Stomach (tissue), 9 donors: ENCODE data around the gene MPIG6B. TPM values are rescaled to one million over a fixed set of nuclear protein-coding genes. Genes with fewer than 3 reads are reported as not detected.

ENCODE experiments used
- DNase-seq, 2 donors: peaks; one replicate each; pipeline versions ENCODE4 v3.0.0 to v3.0.0-alpha.2; 2013 to 2019
- H3K27ac ChIP-seq, 5 donors: fragments of 200-600 bp in 4 of 5; sonication (generic) in 4 of 5; one replicate each; pipeline ENCODE4 v1.5.1; 2013 to 2019; ENCODE audit warnings: mild to moderate bottlenecking in 1 of 5, moderate library complexity in 1 of 5
- H3K27me3 ChIP-seq, 3 donors: fragments of 200-600 bp; sonication (generic); one replicate each; pipeline ENCODE4 v1.5.1; 2017 to 2019; ENCODE audit warnings: mixed run types in 1 of 3
- H3K36me3 ChIP-seq, 4 donors: fragments of 200-600 bp; sonication (generic); 1 replicate in 3 of 4; 2 replicates in 1 of 4; pipeline ENCODE4 v1.5.1; 2016 to 2019
- H3K4me1 ChIP-seq, 4 donors: fragments of 200-600 bp; sonication (generic); one replicate each; pipeline ENCODE4 v1.5.1; 2016 to 2019
- H3K4me3 ChIP-seq, 4 donors: fragments of 200-600 bp; sonication (generic) in 3 of 4; one replicate each; pipeline ENCODE4 v1.5.1; 2016 to 2019; ENCODE audit warnings: mild to moderate bottlenecking in 1 of 4
- H3K9me3 ChIP-seq, 4 donors: fragments of 200-600 bp; sonication (generic); one replicate each; pipeline ENCODE4 v1.5.1; 2016 to 2019
- EP300 ChIP-seq: sonication (generic); formaldehyde crosslinking; IDR thresholded peaks from one replicate; pipeline ENCODE4 v1.6.1; 2017; ENCODE audit warnings: antibody characterized with exemption
- POLR2A ChIP-seq, 4 donors: fragments of 450-650 bp; IDR thresholded peaks; one replicate each; pipeline ENCODE4 v1.6.1; 2016; ENCODE audit warnings: antibody characterized with exemption in 4 of 4, control low read depth in 2 of 4, mild to moderate bottlenecking in 1 of 4, moderate library complexity in 1 of 4
- POLR2AphosphoS5 ChIP-seq, 3 donors: sonication (generic); formaldehyde crosslinking; IDR thresholded peaks; one replicate each; pipeline ENCODE4 v1.6.1; 2016; ENCODE audit warnings: antibody characterized with exemption in 3 of 3
- WGBS, 5 donors: extraction: QIAGEN DNeasy Blood & Tissue Kit in 3 of 5; methylation state at CpG; one replicate each; pipeline versions ENCODE4 v1.1.5 to v1.1.7; 2013 to 2018; 5-methylcytosine and 5-hydroxymethylcytosine counted together
- intact Hi-C: fragments of 100-400 bp; cut with DNase I; formaldehyde crosslinking; loops from one replicate; pipeline ENCODE4 v1.15.1; 2023; ENCODE audit warnings: low total_unique reads
- polyA plus RNA-seq, 3 donors: library from polyadenylated mRNA; stranded (reverse); fragments of 200-250 nt; gene quantifications; one replicate each; pipeline ENCODE4 v1.2.3, GENCODE V29; 2013
- total RNA-seq, 5 donors: library from RNA; depleted of rRNA; stranded (reverse); fragments of >200 nt; gene quantifications; one replicate each; pipeline versions ENCODE4 v1.1.0 to v1.2.3, GENCODE V29; 2014 to 2016
- TF ChIP-seq, protein P1 (sequence below), 7 experiments: fragments of 450-650 bp in 4 of 7; fragments of 200-600 bp in 3 of 7; sonication (generic) in 3 of 7; IDR thresholded peaks; one replicate each; pipeline ENCODE4 v1.5.1; 2016 to 2019; ENCODE audit warnings: antibody characterized with exemption in 7 of 7, control low read depth in 2 of 7, mild to moderate bottlenecking in 1 of 7
- donor health status: healthy with polysubstance abuse.
- donor health status: Bipolar disorder and iron deficiency.
- donor health status: healthy.

Gene MPIG6B
- total and polyA plus RNA-seq, 8 donors = 0.10 TPM; not detected in 7

DNA sequence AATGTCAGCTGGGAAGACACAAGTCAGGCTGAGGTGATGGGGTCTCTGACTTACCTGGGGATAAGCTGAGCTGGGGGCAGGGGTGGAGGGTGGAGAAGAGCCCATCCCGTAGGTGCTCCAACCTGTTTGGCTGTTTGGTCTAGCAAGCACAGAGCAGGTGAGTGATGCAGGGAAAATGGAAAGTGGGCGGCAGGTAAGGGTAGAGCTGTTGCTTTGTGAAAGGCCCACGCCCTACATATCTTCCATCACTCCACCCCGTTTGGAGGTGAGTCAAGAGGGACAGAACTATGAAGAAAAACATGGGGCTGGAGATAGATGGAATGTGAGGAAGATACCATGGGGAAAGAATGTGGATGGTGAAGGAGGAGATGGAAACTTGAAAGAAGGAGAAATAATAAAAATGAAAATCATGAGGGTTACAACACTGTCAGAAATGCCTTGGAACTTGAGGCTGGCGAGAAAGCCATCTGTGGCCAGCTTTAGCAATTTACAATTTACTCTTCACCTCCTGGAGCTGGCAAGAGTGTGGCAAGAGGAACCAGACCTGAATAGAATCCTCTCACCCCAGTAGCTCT is 2.9 kb upstream of the MPIG6B start:
- 56 to 75% (median 59%) methylated on average over 5 of the region's 5 CpGs for WGBS, 5 donors
- peaks cover 0 to 1% (median 0%) of the 10 kb centered on the region in 4 donors for H3K36me3 ChIP-seq
- no peak overlapping the region for H3K4me3 ChIP-seq
- intact Hi-C loops = no loop called here
- no peak overlapping the region for H3K27ac ChIP-seq
- no peak for TF ChIP-seq EP300
- no peak for TF ChIP-seq POLR2AphosphoS5 (IDR thresholded peaks at IDR 0.05)
- no peak for TF ChIP-seq POLR2A (IDR thresholded peaks at IDR 0.05)
- TF ChIP-seq, protein P1, sequence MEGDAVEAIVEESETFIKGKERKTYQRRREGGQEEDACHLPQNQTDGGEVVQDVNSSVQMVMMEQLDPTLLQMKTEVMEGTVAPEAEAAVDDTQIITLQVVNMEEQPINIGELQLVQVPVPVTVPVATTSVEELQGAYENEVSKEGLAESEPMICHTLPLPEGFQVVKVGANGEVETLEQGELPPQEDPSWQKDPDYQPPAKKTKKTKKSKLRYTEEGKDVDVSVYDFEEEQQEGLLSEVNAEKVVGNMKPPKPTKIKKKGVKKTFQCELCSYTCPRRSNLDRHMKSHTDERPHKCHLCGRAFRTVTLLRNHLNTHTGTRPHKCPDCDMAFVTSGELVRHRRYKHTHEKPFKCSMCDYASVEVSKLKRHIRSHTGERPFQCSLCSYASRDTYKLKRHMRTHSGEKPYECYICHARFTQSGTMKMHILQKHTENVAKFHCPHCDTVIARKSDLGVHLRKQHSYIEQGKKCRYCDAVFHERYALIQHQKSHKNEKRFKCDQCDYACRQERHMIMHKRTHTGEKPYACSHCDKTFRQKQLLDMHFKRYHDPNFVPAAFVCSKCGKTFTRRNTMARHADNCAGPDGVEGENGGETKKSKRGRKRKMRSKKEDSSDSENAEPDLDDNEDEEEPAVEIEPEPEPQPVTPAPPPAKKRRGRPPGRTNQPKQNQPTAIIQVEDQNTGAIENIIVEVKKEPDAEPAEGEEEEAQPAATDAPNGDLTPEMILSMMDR (IDR thresholded peaks at IDR 0.05) = no peak
- H3K9me3 ChIP-seq = no peaks in the 10 kb centered on the region
- DNase-seq = peak in 1 of 2 donors; percentile 78
- H3K4me1 ChIP-seq = peaks cover 0 to 15% (median 12%) of the 10 kb centered on the region in 4 donors
- H3K27me3 ChIP-seq = no peaks in the 10 kb centered on the region

DNA sequence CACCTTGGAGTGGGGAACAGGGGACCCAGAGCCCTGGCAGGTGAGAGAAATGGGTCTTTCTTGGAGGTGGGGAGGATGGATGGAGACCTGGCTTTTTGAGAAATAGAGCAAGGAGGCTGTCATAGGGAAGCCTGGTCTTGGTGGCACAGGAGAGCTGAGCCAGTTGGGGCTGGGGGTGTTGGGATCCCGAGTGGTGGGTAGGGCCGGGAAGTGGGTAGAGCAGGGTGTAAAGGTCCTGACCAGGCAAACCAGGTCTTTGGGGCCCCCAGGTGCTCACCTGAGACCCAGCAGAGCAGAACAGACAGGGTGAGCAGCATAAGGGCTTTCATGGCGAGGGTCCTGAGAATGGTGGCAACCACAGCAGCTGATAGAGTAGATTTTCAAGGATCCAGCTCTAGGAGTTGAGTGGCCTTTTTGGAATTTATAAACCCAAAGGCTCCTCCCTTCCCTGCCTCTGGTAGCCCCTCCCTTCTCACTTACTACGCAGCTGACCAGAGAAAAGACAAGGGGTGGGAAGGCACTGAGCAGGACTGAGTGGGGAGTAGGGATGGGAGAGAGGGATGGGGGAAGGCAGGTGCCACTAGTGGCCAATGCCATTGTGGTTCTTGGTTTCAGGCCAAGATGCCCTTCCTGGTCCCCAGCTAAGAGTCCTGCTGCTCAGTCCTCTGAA is 1.7 kb upstream of the MPIG6B start, which contains the start of gene LY6G6C:
TSS of gene LY6G6C (minus strand) at position 396 of the 670 bp plus-strand sequence. CDS start at position 329, 67 bp downstream.
- Histone ChIP-seq H3K9me3 (no peaks in the 10 kb centered on the region), H3K27me3 (no peaks in the 10 kb centered on the region), H3K4me3 (no peak within 1 kb of the TSS), H3K4me1 (peaks cover 0 to 22% (median 12%) of the 10 kb centered on the region in 4 donors), H3K27ac (no peak within 1 kb of the TSS), H3K36me3 (peaks cover under 1 to 13% (median 11%) of the 10 kb centered on the region in 4 donors)
- intact Hi-C loops = no loop called here
- TF ChIP-seq, protein P1 (IDR thresholded peaks at IDR 0.05) = no peak
- TF ChIP-seq EP300 (no peak), POLR2AphosphoS5 (IDR thresholded peaks at IDR 0.05) (no peak), POLR2A (IDR thresholded peaks at IDR 0.05) (no peak)
- 80 to 96% (median 89%) methylated on average over 4 of the region's 4 CpGs for WGBS, 5 donors
- DNase-seq = no peak

DNA sequence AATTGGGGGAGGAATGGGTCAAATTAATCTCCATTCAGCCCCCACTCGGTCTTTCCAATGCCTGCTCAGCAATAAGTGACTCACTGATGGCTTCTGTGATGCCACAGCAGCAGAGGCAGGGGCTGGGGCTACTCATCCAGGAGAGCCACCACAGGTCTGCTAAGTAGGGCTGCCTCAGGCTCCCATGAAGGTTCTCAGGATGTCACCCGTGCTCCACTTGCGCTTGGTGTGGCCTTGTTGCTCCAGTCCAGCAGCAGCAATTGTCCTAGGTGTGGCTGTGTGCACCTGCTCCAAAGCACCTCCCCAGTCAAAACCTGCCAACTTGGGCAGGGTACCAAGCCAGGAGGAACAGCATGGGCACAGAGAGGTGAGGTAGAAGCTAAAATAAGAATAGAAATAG is 1.0 kb upstream of the MPIG6B start:
- Histone ChIP-seq H3K27me3 (no peaks in the 10 kb centered on the region), H3K27ac (no peak overlapping the region), H3K36me3 (peaks cover 7 to 20% (median 18%) of the 10 kb centered on the region in 4 donors), H3K9me3 (no peaks in the 10 kb centered on the region), H3K4me1 (peaks cover 0 to 29% (median 13%) of the 10 kb centered on the region in 4 donors), H3K4me3 (no peak overlapping the region)
- intact Hi-C loops = no loop called here
- DNase-seq = no peak
- WGBS, 5 donors = 82 to 92% (median 88%) methylated on average over 3 of the region's 3 CpGs
- no peak for TF ChIP-seq EP300
- TF ChIP-seq, protein P1 (IDR thresholded peaks at IDR 0.05) = no peak
- TF ChIP-seq POLR2A (IDR thresholded peaks at IDR 0.05) = no peak
- no peak for TF ChIP-seq POLR2AphosphoS5 (IDR thresholded peaks at IDR 0.05)

DNA sequence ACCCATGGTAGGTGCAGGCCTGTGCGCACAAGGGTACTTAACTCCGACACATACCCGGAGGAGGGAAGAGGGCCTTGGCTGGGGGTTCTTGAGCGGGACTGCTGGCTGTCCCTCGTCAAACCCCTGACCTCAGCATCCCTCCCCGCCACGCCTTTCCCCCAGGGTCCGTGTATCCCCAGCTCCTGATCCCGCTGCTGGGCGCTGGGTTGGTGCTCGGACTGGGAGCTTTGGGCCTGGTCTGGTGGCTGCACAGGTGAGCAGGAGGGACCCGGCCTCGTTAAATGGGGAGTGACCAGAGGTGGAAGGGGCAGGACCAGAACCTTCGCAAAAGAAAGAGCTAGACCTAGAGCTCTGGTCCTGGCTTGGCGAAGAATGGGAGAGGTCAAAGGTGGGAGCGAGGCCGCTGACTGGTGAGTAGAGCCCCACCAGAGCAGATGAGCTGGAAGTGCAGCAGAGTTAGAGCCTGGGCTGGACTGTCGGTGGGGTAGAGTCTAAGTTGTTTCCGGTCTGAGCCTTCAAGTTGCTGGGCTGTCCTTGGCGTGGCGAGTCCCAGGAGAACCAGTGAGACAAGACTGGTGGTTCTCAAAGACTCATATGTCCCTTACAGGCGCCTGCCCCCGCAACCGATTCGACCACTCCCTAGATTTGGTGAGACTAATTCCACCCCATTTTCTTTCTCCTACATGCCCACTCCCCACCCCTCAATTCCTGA is 963 bp downstream of the MPIG6B start:
- intact Hi-C loops = no loop called here
- H3K4me3 ChIP-seq = no peak overlapping the region
- H3K36me3 ChIP-seq = peaks cover 10 to 34% (median 28%) of the 10 kb centered on the region in 4 donors
- H3K9me3 ChIP-seq = no peaks in the 10 kb centered on the region
- no peak for DNase-seq
- WGBS, 5 donors = 89 to 90% (median 89%) methylated on average over 21 to 25 of the region's 25 CpGs
- H3K4me1 ChIP-seq = peaks cover 13 to 34% (median 18%) of the 10 kb centered on the region in 4 donors
- H3K27ac ChIP-seq = no peak overlapping the region
- TF ChIP-seq, protein P1 (IDR thresholded peaks at IDR 0.05) = no peak
- no peak for TF ChIP-seq POLR2A (IDR thresholded peaks at IDR 0.05)
- no peak for TF ChIP-seq POLR2AphosphoS5 (IDR thresholded peaks at IDR 0.05)
- TF ChIP-seq EP300 = no peak
- no peaks in the 10 kb centered on the region for H3K27me3 ChIP-seq
